GM19395 (cell line): Measurements from ENCODE around the gene CNPPD1.

Source experiments
- ATAC-seq: cut with Tn5 transposase; IDR thresholded peaks from one replicate; pipeline ENCODE4 v1.9.1; 2021; ENCODE audit warnings: mild to moderate bottlenecking, moderate library complexity; ENCODE audit not compliant: unreplicated experiment

Gene CNPPD1

GRCh38 chr2:219163156-219163555 lies 13.6 kb downstream of the CNPPD1 start:
- no peak for ATAC-seq

DNA sequence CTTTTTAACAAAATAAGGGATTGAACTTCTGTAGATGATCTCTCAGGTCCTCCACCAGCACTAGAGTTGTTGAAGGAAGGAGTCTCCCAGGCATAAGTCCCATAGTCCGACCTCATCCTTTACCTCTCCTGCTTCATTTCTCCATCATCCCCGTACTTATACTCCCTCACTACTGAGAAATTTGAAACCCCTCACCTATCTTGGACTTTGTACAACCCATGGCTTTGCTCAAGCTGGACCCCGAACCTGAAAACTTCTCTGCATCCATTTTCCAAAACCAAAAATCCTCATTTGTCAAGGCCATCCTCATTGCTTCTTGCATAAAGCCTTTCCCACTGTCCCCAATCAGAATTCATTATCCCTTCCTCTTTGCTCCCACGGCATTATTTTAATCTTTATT lies 15.6 kb downstream of the CNPPD1 start:
- no peak for ATAC-seq

DNA sequence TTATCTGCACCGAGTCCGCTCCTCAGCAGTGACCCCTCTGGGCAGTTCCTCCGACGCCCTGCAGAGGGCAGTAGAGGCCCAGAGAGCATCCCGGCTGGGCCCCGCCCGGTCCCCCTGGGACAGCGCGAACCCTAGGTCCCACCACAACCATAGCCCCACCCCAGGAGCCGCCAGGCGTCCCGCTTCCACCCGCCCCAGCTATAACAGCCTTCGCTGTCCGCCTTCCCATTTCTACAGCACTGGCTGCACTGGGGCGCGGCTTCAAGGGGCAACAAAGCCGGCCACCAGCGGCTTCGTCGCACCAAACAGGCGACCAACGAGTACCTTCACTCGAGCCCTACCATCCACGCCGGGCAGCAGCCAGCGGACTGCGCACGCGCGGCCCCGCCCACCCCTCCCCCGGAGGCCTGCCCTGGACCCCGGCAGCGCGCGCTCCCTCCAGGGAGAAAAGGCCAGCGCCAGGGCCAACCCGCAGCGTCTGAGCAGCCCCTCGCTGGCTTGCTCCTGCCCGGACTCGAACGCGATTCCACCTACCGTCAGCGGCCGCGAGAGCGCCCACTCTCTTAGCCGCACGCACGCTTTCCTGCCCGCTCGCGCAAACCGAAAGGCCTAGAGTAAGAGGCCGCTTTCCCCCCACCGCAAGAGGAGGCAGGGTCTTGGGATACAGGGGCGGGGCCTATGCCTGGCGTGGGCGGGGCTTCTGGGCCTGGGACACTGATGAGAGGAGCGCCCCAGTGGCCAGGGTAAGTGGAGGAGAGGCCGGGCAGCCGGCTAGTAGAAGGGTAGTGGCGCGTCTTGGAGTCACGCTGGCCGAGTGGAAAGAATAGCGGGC lies 16.3 kb downstream of the CNPPD1 start, which contains the start of gene NHEJ1:
TSS of gene NHEJ1 (minus strand) at position 630 of the 832 bp plus-strand sequence. CDS start 2,453 bp downstream, outside the sequence.
- ATAC-seq = peak; percentile 89

DNA sequence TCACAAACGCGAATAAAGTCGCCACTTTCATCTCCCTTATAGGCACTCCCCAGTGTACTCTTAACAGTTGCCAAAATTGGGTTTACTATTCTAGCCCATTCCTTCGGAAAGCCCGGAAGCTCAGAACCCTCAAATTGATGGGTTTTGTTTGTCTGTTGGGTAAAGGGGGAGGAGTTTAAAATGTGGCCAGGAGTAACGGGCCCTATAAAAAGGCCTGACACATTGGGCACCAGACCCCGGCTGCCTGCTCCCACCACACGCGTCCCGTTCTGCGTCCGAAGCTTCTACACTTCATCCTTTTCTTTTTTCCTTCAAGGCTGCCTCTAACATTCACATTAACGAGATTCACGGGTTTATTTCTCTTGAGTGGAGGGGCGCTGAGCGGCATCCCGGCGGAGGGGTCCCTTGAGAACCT lies 16.9 kb downstream of the CNPPD1 start:
- ATAC-seq = peak; percentile 3

DNA sequence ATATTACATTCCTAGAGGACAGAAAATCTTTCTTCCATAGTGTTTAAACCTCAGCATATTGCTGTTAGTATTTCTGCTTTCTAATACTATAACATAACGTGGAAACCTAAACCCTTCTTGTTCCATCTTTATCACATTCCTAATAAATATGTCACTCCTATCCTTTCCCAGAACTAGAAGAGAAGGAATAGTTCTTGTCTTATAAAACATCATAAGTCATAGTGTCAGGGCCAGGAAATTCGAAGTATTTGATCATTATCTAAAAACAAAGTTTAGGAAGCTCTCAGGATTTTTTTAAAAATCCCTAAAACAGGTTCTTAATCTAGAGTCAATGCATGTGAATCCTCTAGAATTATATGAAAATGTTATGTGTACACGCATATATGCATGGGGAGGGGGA lies 18.1 kb downstream of the CNPPD1 start:
- ATAC-seq = no peak

DNA sequence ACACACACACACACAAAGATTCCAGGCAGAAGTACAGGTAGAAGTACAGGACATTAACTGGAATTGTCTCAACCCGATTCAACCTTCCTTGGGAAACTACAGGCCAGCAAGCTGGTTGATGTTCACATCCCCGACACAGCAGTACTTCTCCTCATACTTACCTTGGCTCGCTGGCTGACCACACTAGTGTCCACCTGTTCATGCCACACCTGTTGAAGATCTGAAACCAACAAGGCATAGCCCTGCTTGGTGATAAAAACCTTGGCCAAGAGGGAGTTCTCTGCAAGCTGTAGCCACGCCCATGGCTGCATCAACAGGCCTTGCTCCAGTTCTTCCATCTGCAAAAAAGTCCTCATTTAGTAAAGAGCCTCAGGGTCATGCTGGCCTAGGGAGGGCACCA lies 18.7 kb downstream of the CNPPD1 start:
- no peak for ATAC-seq

DNA sequence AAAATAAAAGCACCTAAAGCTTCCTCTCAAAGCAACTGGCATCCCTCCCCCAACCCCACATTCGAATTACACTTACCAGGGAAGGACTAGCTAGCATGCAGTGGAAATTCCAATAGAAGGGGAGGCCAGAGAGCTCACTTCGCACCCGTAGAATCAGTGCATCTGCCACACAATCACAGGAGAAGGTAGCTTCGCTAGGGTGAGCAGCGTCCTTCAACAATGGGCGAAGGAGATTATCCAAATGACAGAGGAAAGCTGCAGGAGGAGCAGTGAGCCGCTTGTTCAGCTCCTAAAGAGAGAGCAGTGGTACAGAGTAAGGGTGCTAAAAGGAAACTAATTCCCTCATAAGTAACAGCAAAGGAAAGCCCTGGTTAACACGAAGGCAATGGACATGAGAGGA lies 19.3 kb downstream of the CNPPD1 start:
- no peak for ATAC-seq

DNA sequence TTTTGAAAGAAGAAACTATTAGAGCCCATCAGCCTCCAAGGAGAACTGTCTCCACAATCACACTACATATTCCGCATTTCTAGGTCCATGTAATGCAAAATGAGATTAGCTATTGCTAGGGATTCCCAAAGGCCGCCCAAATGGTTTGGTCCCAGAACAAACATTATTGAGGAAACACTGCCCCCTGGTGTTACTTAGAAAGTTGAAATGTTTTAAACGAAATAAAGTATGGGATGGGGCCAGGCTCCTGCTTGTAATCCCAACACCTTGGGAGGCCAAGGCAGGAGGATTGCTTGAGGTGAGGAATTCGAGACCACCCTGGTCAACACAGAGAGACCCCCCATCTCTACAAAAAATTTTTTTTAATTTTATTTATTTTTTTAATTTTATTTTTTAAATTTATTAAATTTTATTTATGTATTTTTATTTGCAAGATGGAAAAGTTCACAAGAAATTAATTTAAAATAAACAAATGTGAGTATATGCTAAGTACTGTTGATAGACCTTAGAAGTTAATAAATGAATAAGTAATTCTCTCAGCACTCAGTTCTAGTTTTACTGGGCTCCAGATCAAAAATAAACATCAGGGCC lies 21.6 kb downstream of the CNPPD1 start:
- ATAC-seq = no peak

DNA sequence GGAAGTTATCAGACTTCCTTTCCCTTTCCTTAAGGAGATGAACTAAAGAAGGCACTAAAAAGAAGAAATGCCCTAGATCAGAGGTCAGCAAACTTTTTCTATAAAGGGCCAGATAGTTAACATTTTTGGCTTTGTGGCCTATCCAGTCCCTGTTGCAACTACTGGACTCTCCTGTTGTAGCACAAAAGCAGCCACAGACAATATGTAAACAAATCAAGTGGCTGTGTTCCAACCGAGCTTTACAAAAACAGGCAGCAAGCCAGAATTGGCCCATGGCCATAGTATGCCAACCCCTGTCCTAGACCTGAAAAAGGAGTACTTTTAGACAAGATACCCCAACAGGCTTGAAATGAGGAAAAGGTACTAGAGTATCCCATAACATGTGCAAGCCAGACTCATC lies 27.1 kb downstream of the CNPPD1 start:
- ATAC-seq = no peak

DNA sequence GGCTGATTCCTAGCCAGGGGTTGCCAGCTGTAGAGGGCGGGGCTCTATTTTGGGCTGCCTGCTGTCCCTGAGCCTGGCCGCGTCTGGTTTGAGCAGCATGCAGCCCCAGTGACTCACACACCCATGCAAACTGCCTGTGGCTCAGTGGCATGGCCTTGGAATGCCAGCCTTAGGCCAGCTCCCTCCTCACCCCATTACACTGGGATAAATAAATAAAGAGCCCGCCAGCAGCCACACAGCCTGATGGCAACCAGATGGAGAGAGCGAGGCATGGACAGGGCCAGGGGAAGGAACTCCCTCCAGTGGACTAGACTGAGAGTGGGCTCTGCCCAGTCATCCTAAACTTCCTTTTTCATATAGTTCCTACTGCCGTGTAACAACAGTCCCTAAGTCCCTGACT lies 34.4 kb downstream of the CNPPD1 start:
- no peak for ATAC-seq

GRCh38 chr2:219140722-219141121 lies 36.0 kb downstream of the CNPPD1 start:
- ATAC-seq = no peak

- no peak for ATAC-seq
Observed at GRCh38 chr2:219133976-219134375, 42.7 kb downstream of the CNPPD1 start.

DNA sequence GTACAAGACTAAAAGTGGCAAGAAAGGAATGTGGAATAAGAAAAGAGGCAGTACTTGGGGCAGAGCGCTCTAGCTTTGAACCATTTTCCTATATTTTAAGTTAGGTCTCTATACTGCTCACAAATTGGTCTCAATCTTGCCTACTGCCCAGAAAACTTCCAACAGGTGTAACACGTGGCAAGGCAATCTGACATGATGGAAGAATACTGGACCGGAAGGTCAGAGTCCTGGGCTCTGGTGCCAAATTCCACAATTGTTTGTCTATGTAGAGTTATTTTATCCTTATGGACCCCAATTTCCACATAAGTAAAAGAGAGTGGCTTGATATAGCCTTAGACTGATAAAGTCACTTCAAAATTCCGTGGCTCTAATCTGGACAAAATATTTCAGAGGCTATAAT lies 45.0 kb downstream of the CNPPD1 start:
- ATAC-seq = no peak

DNA sequence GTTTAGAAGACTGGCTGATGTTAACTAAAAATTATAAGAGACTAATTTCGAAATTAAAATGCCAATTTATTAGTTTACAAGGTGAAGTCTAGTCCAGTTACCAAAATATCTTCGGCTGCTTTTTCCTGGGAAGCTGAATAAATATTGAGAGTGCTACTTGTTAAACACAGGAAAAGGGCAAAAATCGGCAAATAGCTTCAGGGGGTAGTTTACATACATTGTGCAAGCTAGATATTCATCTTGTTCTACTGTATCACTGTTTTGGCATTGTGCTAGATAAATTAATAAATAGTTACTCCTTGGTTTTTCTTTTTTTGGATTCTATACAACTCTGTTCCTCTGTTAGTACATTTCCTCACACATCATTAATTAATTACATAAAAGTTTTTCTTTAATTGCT lies 45.4 kb downstream of the CNPPD1 start:
- ATAC-seq = no peak

DNA sequence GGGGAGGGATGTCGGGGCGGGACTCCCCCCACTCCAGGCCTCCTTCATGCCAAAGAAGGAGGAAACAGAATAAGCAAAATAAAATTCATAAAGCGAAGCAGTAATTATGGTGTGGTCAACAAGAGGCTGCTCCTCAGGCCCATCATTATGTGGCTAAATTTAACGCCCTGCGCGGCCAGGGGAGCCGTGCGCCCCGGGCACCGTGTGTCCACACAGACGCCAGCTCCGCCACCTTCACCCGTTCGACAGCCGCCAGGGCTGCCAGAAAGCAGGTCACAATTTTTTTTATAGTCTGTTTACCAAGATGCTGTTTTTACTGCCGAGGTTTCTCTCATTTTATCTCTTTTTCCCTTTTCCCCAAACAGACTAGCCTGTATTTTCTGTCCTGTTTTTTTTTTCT lies 47.1 kb downstream of the CNPPD1 start:
- ATAC-seq = no peak

GRCh38 chr2:219128396-219128795 lies 48.3 kb downstream of the CNPPD1 start:
- no peak for ATAC-seq

- ATAC-seq = no peak
Observed at GRCh38 chr2:219127037-219127635, 49.6 kb downstream of the CNPPD1 start.

- no peak for ATAC-seq
Observed at GRCh38 chr2:219126555-219126954, 50.2 kb downstream of the CNPPD1 start.

- no peak for ATAC-seq
Observed at GRCh38 chr2:219125886-219126270, 50.8 kb downstream of the CNPPD1 start.

DNA sequence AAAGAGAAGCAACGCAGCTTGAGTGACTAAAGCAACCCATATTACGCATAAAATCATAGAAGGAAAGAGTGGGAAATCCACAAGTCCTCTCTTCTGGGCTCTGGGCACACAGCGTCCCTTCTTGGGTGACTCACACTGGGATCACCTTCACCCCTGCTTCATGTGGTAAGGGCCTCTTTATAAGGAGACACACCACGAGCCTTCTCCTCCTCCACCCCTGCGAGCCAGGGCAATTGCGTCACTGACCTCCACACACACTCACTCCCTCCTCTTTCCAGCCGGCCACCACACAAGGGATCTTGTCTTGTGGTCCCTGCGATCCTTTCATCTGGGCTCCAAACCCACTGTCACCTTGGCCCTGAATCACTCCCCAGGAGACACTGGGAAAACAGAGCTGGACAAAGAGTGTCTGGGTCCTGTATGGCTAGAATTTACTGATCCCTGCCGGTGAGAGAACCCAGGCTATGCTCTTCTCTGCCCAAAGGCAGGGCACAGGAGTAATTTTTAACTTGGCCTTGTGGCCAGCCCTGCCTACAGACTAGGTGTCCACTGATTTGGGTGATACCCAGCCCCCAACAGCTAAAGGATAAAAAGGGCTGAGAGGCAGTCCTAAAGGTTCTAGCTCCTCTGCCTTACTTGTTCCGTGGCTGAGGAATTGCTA lies 51.4 kb downstream of the CNPPD1 start:
- ATAC-seq = no peak

GRCh38 chr2:219124381-219125110 lies 52.2 kb downstream of the CNPPD1 start:
- no peak for ATAC-seq
